Vein endothelial cell (primary cell): ENCODE results near the gene PLGLB2. TPM values are rescaled to one million over a fixed set of nuclear protein-coding genes. Genes with fewer than 3 reads are reported as not detected.

Source experiments
- total RNA-seq: library from RNA; depleted of rRNA; stranded (reverse); fragments of >200 nt; gene quantifications from 2 replicates; pipeline ENCODE4 v1.2.3, GENCODE V29; 2012

Gene PLGLB2
- 1.5 and 2.0 TPM in 2 replicates for total RNA-seq

GRCh38 chr2:87747791-87748190, at the start of gene PLGLB2:
Gene PLGLB2, plus strand, starts transcription at chr2:87748087. Its CDS starts 67 bp downstream, at chr2:87748154.

Other genes starting within 250 kb of the PLGLB2 start
- 0.33 and 3.1 TPM in 2 replicates for gene RGPD2, start 77.7 kb downstream of the PLGLB2 start, total RNA-seq